Heart left ventricle (tissue), 16 donors: ENCODE results near the gene CAPG. TPM values are rescaled to one million over a fixed set of nuclear protein-coding genes. Genes with fewer than 3 reads are reported as not detected.

Experiments used
- ATAC-seq, 4 donors: fragments of 200-7000 bp; cut with Tn5 transposase; one replicate each; pipeline ENCODE4 v1.9.1; 2020 to 2022; ENCODE audit warnings: moderate library complexity in 4 of 4, mild to moderate bottlenecking in 3 of 4, moderate number of reproducible peaks in 1 of 4
- DNase-seq, 5 donors: peaks; one replicate each; pipeline ENCODE4 v3.0.0-alpha.2; 2020
- H3K27ac ChIP-seq, 12 donors: fragments of 200-600 bp; sonication (generic) in 4 of 12; one replicate each; pipeline versions ENCODE4 v1.5.0 to v1.8.0; 2016 to 2022; ENCODE audit warnings: mild to moderate bottlenecking in 2 of 12
- H3K27me3 ChIP-seq, 9 donors: fragments of 200-600 bp; sonication (generic) in 2 of 9; one replicate each; pipeline versions ENCODE4 v1.5.1 to v1.8.0; 2016 to 2022; ENCODE audit warnings: mild to moderate bottlenecking in 3 of 9
- H3K36me3 ChIP-seq, 9 donors: fragments of 200-600 bp; sonication (generic) in 2 of 9; one replicate each; pipeline versions ENCODE4 v1.5.0 to v1.8.0; 2018 to 2022; ENCODE audit warnings: mild to moderate bottlenecking in 2 of 9
- H3K4me1 ChIP-seq, 12 donors: fragments of 200-600 bp; sonication (generic) in 4 of 12; one replicate each; pipeline versions ENCODE4 v1.5.0 to v1.8.0; 2016 to 2022; ENCODE audit warnings: mild to moderate bottlenecking in 3 of 12
- H3K4me3 ChIP-seq, 12 donors: fragments of 200-600 bp; sonication (generic) in 4 of 12; one replicate each; pipeline versions ENCODE4 v1.5.0 to v1.8.0; 2017 to 2022; ENCODE audit warnings: mild to moderate bottlenecking in 9 of 12, moderate library complexity in 4 of 12
- H3K9me3 ChIP-seq, 12 donors: fragments of 200-600 bp; sonication (generic) in 4 of 12; one replicate each; pipeline versions ENCODE4 v1.5.0 to v1.8.0; 2016 to 2022; ENCODE audit warnings: mild to moderate bottlenecking in 1 of 12
- POLR2A ChIP-seq, 2 donors: fragments of 450-650 bp; IDR thresholded peaks; one replicate each; pipeline ENCODE4 v1.6.1; 2017; ENCODE audit warnings: antibody characterized with exemption in 2 of 2, mild to moderate bottlenecking in 2 of 2, moderate library complexity in 2 of 2
- WGBS, 4 donors: extraction: QIAGEN DNeasy Blood & Tissue Kit in 2 of 4; methylation state at CpG; one replicate each; pipeline versions ENCODE4 v1.1.5 to v1.1.7; 2013 to 2018; 5-methylcytosine and 5-hydroxymethylcytosine counted together
- intact Hi-C, 10 donors: fragments of 100-400 bp; cut with DNase I; formaldehyde crosslinking; loops; one replicate each; pipeline versions ENCODE4 v1.11.1 to v1.14.2; 2022
- polyA plus RNA-seq, 2 donors: library from polyadenylated mRNA; stranded (reverse); fragments of 200-250 nt; gene quantifications; one replicate each; pipeline ENCODE4 v1.2.3, GENCODE V29; 2013
- total RNA-seq, 9 donors: library from RNA; depleted of rRNA in 2 of 9; stranded (reverse); fragments of >200 nt in 2 of 9; fragmentation: NEBNext Ultra II Directional in 3 of 9; extraction: Animal tissue kit (Norgen Biotek cat#: 25700) in 3 of 9; gene quantifications; one replicate each; pipeline versions ENCODE4 v1.1.0 to v1.2.4, GENCODE V29; 2016 to 2023
- TF ChIP-seq, protein P1 (sequence below), 12 donors: fragments of 200-600 bp; sonication (generic) in 4 of 12; IDR thresholded peaks; one replicate each; pipeline versions ENCODE4 v1.5.0 to v1.8.0; 2018 to 2022; ENCODE audit warnings: antibody characterized with exemption in 12 of 12, mild to moderate bottlenecking in 5 of 12
- donor health status: ischemic (EF 13 %, LVEDD 7.1; RV severe dilation, severe dysfunction).
- donor health status: healthy with polysubstance abuse.
- donor health status: DM: no; HTN: yes; CAD: no.
- donor health status: DM: no; HTN: no; CAD: no.
- donor health status: ischemic (EF 25% LVEDD 6.9; RV normal size, moderate dysfunction).
- donor health status: ischemic (EF 25% LVEDD 5.7; RV mildly dilated, moderate dysfunction).
- donor health status: healthy.
- donor health status: DM: yes; HTN: yes; CAD: no.
- donor health status: ischemic (EF 35%, LVEDD 5.7; RV mildly dilated, moderate dysfunction).
- donor health status: nonischemic (EF 11% LVEDD 7.7; RV severe dilation, severe dysfunction).
- donor health status: DM: yes; HTN: yes; CAD: no.
- donor health status: PGD.
- donor health status: ischemic (EF 29% LVEDD 5.4; RV normal size, mild dysfunction).
- donor health status: nonischemic (EF 23%, LVEDD 6.1; RV moderate dilation, normal function).

Gene CAPG
- total and polyA plus RNA-seq, 11 donors, result 2.8 to 91.6 (median 4.5) TPM

DNA sequence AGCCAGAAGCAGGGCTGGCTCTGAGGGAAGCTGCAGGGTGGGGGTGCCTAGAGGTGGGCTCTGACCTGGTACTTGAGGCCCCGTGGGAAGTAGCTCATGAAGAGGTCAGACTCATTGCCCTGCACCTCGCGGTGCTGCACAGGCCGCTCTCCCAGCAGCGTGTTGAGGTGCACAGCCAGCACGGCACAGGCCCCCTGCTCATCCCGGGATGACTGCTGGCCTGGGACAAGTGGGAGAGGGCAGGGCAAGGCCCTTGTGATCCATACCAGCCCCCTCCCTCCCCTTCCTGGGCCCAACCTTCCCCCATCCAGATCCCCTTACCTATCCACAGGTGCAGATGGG, 8.7 kb downstream of the CAPG start:
- DNase-seq, result no peak
- Histone ChIP-seq H3K4me3 (no peak overlapping the region), H3K27ac (no peak overlapping the region), H3K36me3 (peaks cover 0 to 26% (median 0%) of the 10 kb centered on the region in 9 donors), H3K4me1 (peaks cover 0 to 18% (median 0%) of the 10 kb centered on the region in 12 donors), H3K27me3 (no peaks in the 10 kb centered on the region), H3K9me3 (peaks cover 0 to 18% (median 8%) of the 10 kb centered on the region in 12 donors)
- WGBS, 4 donors, result 91 to 95% (median 93%) methylated on average over 7 of the region's 7 CpGs; no CpG with 5 or more reads in 1 of the 4 donors
- intact Hi-C loops, result no loop called here
- no peak for TF ChIP-seq POLR2A (IDR thresholded peaks at IDR 0.05)
- TF ChIP-seq, protein P1, sequence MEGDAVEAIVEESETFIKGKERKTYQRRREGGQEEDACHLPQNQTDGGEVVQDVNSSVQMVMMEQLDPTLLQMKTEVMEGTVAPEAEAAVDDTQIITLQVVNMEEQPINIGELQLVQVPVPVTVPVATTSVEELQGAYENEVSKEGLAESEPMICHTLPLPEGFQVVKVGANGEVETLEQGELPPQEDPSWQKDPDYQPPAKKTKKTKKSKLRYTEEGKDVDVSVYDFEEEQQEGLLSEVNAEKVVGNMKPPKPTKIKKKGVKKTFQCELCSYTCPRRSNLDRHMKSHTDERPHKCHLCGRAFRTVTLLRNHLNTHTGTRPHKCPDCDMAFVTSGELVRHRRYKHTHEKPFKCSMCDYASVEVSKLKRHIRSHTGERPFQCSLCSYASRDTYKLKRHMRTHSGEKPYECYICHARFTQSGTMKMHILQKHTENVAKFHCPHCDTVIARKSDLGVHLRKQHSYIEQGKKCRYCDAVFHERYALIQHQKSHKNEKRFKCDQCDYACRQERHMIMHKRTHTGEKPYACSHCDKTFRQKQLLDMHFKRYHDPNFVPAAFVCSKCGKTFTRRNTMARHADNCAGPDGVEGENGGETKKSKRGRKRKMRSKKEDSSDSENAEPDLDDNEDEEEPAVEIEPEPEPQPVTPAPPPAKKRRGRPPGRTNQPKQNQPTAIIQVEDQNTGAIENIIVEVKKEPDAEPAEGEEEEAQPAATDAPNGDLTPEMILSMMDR (IDR thresholded peaks at IDR 0.05), result no peak
- no peak for ATAC-seq

DNA sequence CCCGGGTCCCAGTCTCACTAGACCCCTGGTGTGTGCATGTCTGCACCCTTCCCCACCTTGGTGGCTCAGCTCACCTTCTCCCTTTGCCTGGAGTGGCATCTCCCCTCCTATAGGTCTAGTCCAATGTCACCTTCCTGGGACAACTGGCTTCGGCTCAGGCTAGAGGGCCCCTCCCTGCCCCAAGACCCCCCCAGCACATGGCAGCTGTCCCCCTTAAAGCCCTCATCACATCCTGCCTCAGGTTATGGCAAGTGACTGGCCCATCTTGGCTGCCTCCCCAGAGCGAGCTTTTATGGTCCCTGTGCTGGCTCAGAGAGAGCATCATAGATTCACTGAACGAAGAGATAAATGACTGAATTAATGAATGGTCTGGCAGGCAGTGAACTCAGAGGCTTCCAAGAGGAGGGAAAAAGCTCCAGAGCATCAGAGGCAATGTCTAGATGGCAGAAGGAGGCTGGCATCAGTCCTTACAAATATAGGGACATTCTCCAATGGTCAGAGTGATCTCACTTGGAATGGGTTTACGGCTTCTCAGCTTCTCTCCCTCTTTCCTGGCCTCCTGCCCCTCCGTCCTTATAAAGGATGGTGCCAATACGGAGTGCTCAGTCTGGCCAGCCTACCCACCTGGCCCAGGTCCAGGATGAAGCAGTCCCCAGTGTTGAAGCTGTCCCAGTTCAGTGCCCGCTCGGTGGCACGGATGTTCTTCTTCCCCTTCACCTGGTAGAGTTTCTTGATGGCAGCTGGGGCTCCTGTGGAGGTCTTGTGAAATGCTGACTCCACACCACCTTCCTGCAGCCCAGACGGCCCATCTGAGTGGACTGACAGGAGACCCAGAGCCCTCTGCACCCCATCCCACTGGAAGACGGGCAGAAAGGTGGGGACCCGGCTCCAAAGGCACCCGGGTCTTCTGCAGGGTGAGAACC, 9.4 kb downstream of the CAPG start:
- TF ChIP-seq, protein P1 (IDR thresholded peaks at IDR 0.05), result no peak
- no peak for TF ChIP-seq POLR2A (IDR thresholded peaks at IDR 0.05)
- Histone ChIP-seq H3K4me1 (peaks cover 0 to 12% (median 0%) of the 10 kb centered on the region in 12 donors), H3K4me3 (no peak overlapping the region), H3K9me3 (peaks cover 0 to 18% (median 8%) of the 10 kb centered on the region in 12 donors), H3K27ac (no peak overlapping the region), H3K27me3 (no peaks in the 10 kb centered on the region), H3K36me3 (peaks cover 0 to 31% (median 0%) of the 10 kb centered on the region in 9 donors)
- intact Hi-C loops, result no loop called here
- WGBS, 4 donors, result 82 to 85% (median 84%) methylated on average over 14 of the region's 14 CpGs
- ATAC-seq (no peak), DNase-seq (no peak)

DNA sequence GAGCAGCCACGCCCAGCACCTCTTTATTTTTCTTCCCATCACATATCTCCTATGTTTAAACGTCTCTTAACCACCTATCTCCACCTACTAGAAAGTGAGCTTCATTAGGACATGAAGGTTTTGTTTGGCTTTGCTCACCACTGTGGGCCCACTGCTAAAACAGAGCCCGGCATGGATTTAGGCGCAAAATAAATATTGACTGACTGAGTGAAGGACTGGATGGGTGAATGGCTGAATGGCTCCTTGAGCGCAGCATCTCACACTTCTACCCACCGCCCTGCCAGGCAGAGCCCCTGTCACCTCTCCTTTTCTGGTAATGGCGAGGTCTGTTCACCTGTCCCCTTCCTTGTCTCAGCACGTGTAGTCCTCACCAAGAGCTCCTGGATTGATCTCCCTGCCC, 10.1 kb downstream of the CAPG start:
- 88 to 94% (median 91%) methylated on average over 8 of the region's 8 CpGs for WGBS, 4 donors
- DNase-seq (no peak), ATAC-seq (no peak)
- Histone ChIP-seq H3K4me3 (no peak overlapping the region), H3K9me3 (peaks cover 0 to 18% (median 8%) of the 10 kb centered on the region in 12 donors), H3K4me1 (peaks cover 0 to 8% (median 0%) of the 10 kb centered on the region in 12 donors), H3K36me3 (peaks cover 0 to 39% (median 0%) of the 10 kb centered on the region in 9 donors), H3K27ac (no peak overlapping the region), H3K27me3 (no peaks in the 10 kb centered on the region)
- TF ChIP-seq, protein P1 (IDR thresholded peaks at IDR 0.05), result no peak
- no peak for TF ChIP-seq POLR2A (IDR thresholded peaks at IDR 0.05)
- intact Hi-C loops, result no loop called here

DNA sequence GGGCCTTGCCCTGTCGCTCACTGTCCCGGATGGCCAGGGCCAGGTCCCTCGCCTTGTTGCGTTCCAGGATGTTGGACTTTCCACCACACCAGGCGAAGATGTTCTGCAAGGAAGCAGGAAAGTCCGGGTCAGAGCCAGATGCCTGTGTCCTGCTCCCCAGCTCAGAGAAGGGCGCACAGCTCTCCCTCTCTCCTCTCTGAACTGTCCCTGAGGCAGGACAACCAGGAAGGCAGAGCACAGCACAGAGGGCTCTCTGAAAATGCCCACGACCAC, 11.0 kb downstream of the CAPG start:
- Histone ChIP-seq H3K36me3 (peaks cover 0 to 46% (median 0%) of the 10 kb centered on the region in 9 donors), H3K27me3 (no peaks in the 10 kb centered on the region), H3K4me3 (no peak overlapping the region), H3K4me1 (peaks cover 0 to 8% (median 0%) of the 10 kb centered on the region in 12 donors), H3K9me3 (peaks cover 0 to 13% (median 8%) of the 10 kb centered on the region in 12 donors), H3K27ac (no peak overlapping the region)
- ATAC-seq (no peak), DNase-seq (no peak)
- intact Hi-C loops, result no loop called here
- no peak for TF ChIP-seq POLR2A (IDR thresholded peaks at IDR 0.05)
- TF ChIP-seq, protein P1 (IDR thresholded peaks at IDR 0.05), result no peak
- 92 to 97% (median 94%) methylated on average over 7 to 8 of the region's 8 CpGs for WGBS, 4 donors
